Tibial nerve (tissue), 4 donors: ENCODE data around the gene SERPINI1. TPM values are rescaled to one million over a fixed set of nuclear protein-coding genes. Genes with fewer than 3 reads are reported as not detected.

Experiments used
- DNase-seq, 2 donors: peaks; one replicate each; pipeline ENCODE4 v3.0.0-alpha.2; 2019; ENCODE audit warnings: low spot score in 2 of 2
- H3K27ac ChIP-seq, 4 donors: fragments of 200-600 bp; sonication (generic) in 3 of 4; one replicate each; pipeline ENCODE4 v1.5.1; 2017 to 2019; ENCODE audit warnings: mild to moderate bottlenecking in 1 of 4
- H3K27me3 ChIP-seq, 2 donors: fragments of 200-600 bp; sonication (generic) in 1 of 2; one replicate each; pipeline versions ENCODE4 v1.5.1 to v1.6.0; 2017 to 2019
- H3K36me3 ChIP-seq, 3 donors: fragments of 200-600 bp; sonication (generic); one replicate each; pipeline ENCODE4 v1.5.1; 2018 to 2019
- H3K4me1 ChIP-seq, 4 donors: fragments of 200-600 bp; sonication (generic) in 3 of 4; one replicate each; pipeline ENCODE4 v1.5.1; 2017 to 2019
- H3K4me3 ChIP-seq, 4 donors: fragments of 200-600 bp; sonication (generic) in 3 of 4; one replicate each; pipeline ENCODE4 v1.5.1; 2017 to 2019; ENCODE audit warnings: mild to moderate bottlenecking in 1 of 4, moderate library complexity in 1 of 4
- H3K9me3 ChIP-seq, 4 donors: fragments of 200-600 bp; sonication (generic) in 3 of 4; one replicate each; pipeline ENCODE4 v1.5.1; 2017 to 2019
- EP300 ChIP-seq, 2 donors: sonication (generic); formaldehyde crosslinking; IDR thresholded peaks; one replicate each; pipeline ENCODE4 v1.6.1; 2017; ENCODE audit warnings: antibody characterized with exemption in 2 of 2, mild to moderate bottlenecking in 1 of 2
- POLR2A ChIP-seq, 2 donors: fragments of 450-650 bp; IDR thresholded peaks; one replicate each; pipeline ENCODE4 v1.6.1; 2017; ENCODE audit warnings: antibody characterized with exemption in 2 of 2, mild to moderate bottlenecking in 2 of 2, moderate library complexity in 2 of 2
- WGBS, 2 donors: methylation state at CpG; one replicate each; pipeline ENCODE4 v1.1.5; 2018; 5-methylcytosine and 5-hydroxymethylcytosine counted together
- total RNA-seq, 4 donors: library from RNA; depleted of rRNA; stranded (reverse); fragments of >200 nt; gene quantifications; one replicate each; pipeline ENCODE4 v1.1.0, GENCODE V29; 2016
- TF ChIP-seq, protein P1 (sequence below), 5 experiments: fragments of 200-600 bp in 3 of 5; fragments of 450-650 bp in 2 of 5; sonication (generic) in 3 of 5; IDR thresholded peaks; one replicate each; pipeline ENCODE4 v1.5.1; 2016 to 2019; ENCODE audit warnings: antibody characterized with exemption in 5 of 5, mild to moderate bottlenecking in 3 of 5, moderate library complexity in 2 of 5

SERPINI1 gene
- total RNA-seq, 4 donors from 2014 or later, result 1.2 to 15.5 (median 3.8) TPM

DNA sequence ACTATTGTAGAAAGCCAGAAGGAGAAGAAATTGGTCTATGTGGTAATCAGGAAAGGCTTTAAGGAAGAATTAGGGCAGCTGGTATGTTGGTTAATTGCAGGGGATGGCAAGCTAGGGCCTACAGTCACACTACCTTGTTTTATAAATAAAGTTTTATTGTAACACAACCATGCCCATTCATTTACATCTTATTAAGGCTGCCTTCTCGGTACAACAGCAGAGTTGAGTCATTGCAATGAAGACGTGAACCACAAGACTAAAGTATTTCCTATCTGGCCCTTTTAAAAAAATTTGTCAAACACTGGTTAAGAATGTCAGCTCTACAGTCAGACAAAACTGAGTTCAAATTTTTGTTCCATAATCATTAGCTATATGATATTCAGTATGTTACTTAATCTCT, 8.3 kb downstream of the SERPINI1 start:
- Histone ChIP-seq H3K36me3 (no peaks in the 10 kb centered on the region), H3K4me1 (no peaks in the 10 kb centered on the region), H3K4me3 (no peak overlapping the region), H3K27ac (no peak overlapping the region), H3K9me3 (no peaks in the 10 kb centered on the region), H3K27me3 (no peaks in the 10 kb centered on the region)
- WGBS, 2 donors, result 89 to 94% methylated on average over 2 of the region's 2 CpGs
- TF ChIP-seq, protein P1, sequence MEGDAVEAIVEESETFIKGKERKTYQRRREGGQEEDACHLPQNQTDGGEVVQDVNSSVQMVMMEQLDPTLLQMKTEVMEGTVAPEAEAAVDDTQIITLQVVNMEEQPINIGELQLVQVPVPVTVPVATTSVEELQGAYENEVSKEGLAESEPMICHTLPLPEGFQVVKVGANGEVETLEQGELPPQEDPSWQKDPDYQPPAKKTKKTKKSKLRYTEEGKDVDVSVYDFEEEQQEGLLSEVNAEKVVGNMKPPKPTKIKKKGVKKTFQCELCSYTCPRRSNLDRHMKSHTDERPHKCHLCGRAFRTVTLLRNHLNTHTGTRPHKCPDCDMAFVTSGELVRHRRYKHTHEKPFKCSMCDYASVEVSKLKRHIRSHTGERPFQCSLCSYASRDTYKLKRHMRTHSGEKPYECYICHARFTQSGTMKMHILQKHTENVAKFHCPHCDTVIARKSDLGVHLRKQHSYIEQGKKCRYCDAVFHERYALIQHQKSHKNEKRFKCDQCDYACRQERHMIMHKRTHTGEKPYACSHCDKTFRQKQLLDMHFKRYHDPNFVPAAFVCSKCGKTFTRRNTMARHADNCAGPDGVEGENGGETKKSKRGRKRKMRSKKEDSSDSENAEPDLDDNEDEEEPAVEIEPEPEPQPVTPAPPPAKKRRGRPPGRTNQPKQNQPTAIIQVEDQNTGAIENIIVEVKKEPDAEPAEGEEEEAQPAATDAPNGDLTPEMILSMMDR (IDR thresholded peaks at IDR 0.05), result no peak
- TF ChIP-seq POLR2A (IDR thresholded peaks at IDR 0.05) (no peak), EP300 (IDR thresholded peaks at IDR 0.05) (no peak)
- no peak for DNase-seq

DNA sequence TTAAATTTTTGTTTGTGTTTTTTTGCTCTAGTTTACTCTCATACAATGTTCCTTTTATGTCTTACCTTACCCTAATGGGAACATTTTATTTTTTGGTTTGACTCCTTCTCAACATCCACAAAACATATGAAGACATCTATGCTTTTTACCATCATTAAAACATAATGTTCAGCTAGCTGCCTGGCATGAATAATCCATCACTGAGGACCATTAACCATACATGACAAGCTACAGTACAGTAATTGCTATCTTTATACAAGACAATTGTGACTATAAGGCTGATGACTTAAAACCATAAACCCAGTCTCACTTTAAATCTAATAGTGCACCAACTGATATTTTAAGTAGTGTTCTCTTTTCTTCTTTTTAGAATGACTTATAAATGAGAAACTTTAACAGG, 13.7 kb downstream of the SERPINI1 start:
- TF ChIP-seq EP300 (IDR thresholded peaks at IDR 0.05) (no peak), POLR2A (IDR thresholded peaks at IDR 0.05) (no peak)
- TF ChIP-seq, protein P1 (IDR thresholded peaks at IDR 0.05), result no peak
- H3K4me3 ChIP-seq, result no peak overlapping the region
- H3K27ac ChIP-seq, result no peak overlapping the region
- no peaks in the 10 kb centered on the region for H3K36me3 ChIP-seq
- no peaks in the 10 kb centered on the region for H3K9me3 ChIP-seq
- H3K27me3 ChIP-seq, result no peaks in the 10 kb centered on the region
- H3K4me1 ChIP-seq, result no peaks in the 10 kb centered on the region
- DNase-seq, result no peak

DNA sequence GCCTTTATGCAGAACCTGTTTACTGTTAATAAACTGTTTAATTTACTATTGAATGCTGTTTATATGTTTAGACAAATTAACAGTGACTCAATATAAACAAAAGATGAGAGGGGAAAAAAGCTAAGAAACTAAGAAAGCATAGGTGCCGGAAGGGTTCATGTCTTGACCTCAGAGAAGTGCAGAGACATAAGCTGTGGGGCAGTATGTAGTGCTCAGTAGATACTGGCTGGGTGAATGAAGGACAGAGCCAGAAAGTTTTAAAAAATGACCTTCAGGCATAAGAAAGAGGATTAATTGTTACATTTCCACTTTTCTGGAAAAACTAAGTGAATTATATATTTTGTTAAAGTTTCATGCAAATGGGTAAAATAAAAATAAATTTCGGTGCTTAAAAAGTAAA, 14.2 kb downstream of the SERPINI1 start:
- Histone ChIP-seq H3K36me3 (no peaks in the 10 kb centered on the region), H3K4me1 (no peaks in the 10 kb centered on the region), H3K27ac (no peak overlapping the region), H3K9me3 (no peaks in the 10 kb centered on the region), H3K4me3 (no peak overlapping the region), H3K27me3 (no peaks in the 10 kb centered on the region)
- WGBS, 2 donors, result 88 to 96% methylated on average over 2 of the region's 2 CpGs
- TF ChIP-seq POLR2A (IDR thresholded peaks at IDR 0.05) (no peak), EP300 (IDR thresholded peaks at IDR 0.05) (no peak)
- TF ChIP-seq, protein P1 (IDR thresholded peaks at IDR 0.05), result no peak
- no peak for DNase-seq

DNA sequence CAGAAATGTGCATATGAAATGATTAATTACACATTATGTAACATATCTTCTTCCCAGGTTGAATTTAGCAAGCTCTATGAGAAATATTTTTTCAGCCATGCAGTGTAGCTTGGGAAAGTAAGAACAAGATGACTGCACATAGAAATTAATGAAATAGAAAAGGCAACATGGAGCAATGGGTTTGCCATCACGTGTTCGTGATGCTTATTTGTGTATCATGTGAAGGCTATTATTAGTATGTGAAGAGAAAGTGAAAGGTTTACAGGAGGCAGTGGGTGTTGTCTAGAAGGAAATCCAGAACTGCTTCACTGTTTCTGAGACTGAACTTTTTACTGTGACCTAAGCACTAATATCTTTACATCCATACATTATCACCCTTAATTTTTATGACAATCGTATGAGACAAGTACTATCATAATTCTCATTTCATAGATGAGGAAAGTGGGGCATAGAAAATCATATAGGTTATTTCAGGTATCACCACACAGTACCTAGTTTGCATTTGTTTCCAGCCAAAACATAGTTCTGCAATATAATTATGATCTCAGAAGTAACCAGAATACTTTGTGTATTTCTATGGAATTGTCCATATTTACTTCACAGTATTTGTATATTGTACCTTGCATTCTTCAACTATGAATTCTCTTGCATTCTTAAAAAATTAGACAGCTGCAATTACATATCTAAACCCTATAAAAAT, 14.9 kb downstream of the SERPINI1 start:
- H3K4me1 ChIP-seq, result no peaks in the 10 kb centered on the region
- H3K36me3 ChIP-seq, result no peaks in the 10 kb centered on the region
- H3K4me3 ChIP-seq, result no peak overlapping the region
- no peak for DNase-seq
- TF ChIP-seq POLR2A (IDR thresholded peaks at IDR 0.05), result no peak
- no peak for TF ChIP-seq EP300 (IDR thresholded peaks at IDR 0.05)
- TF ChIP-seq, protein P1 (IDR thresholded peaks at IDR 0.05), result no peak
- no peaks in the 10 kb centered on the region for H3K9me3 ChIP-seq
- no peak overlapping the region for H3K27ac ChIP-seq
- WGBS, 2 donors, result 68 to 83% methylated on average over 3 of the region's 3 CpGs
- H3K27me3 ChIP-seq, result no peaks in the 10 kb centered on the region

DNA sequence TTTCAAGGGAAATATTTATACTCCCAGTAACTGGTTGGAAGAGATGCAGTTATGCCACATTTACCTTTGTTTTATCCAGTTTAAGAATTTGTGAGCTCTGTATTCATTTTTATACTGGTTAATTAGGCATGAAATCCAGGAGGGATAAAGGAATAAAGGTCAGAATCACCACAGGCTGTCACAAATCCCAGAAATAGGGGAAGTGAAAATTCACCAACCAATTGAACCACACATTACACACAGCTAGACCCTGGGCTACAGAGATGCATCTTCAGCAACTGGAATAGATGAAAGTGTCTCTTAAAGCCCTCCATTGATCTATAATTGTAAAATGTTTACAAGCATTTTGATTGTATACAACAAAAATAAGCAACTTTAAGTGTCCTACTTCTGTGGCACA, 18.5 kb downstream of the SERPINI1 start:
- no peak overlapping the region for H3K27ac ChIP-seq
- H3K36me3 ChIP-seq, result no peaks in the 10 kb centered on the region
- DNase-seq, result no peak
- no peaks in the 10 kb centered on the region for H3K27me3 ChIP-seq
- TF ChIP-seq POLR2A (IDR thresholded peaks at IDR 0.05) (no peak), EP300 (IDR thresholded peaks at IDR 0.05) (no peak)
- TF ChIP-seq, protein P1 (IDR thresholded peaks at IDR 0.05), result no peak
- H3K4me1 ChIP-seq, result no peaks in the 10 kb centered on the region
- H3K4me3 ChIP-seq, result no peak overlapping the region
- H3K9me3 ChIP-seq, result no peaks in the 10 kb centered on the region
